ENCODE data around the gene TTLL11.

DNA sequence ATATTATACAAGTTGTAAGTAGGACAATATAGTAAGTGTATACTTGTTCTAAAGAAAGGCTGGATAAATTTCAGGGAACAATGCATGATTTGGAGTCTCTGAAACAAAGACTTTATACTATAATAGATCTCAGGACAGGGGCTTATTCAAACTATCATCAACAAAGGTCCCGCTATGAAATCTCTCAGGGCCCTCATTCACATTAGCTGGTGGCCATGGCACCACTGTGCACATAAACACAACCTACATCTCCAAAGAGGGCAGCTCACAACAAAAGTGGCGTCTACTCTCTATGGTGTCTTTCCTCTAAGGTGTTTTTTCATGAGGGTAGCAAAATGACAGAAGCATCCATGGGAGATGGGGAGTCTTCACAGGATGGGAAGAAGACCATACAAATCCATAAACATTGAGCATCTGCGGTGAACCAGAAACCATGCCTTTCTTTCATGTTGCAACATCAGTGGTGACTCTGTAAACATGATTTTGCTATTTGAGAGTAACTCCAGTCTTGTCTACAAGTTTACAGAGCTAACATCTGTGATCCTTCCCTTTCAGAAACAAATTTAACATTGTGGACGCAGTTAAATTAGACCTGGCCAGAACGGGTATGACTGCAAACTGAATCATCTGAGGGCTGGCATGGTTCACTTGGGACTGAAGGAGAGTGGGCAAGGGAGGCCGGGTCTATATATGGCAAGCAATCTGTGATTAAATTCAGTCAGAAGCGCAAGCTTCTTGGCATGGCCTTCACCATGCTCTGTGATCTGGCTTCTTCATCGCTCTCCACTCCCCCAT, 5.5 kb downstream of the TTLL11 start:
- TF ChIP-seq, protein P1, sequence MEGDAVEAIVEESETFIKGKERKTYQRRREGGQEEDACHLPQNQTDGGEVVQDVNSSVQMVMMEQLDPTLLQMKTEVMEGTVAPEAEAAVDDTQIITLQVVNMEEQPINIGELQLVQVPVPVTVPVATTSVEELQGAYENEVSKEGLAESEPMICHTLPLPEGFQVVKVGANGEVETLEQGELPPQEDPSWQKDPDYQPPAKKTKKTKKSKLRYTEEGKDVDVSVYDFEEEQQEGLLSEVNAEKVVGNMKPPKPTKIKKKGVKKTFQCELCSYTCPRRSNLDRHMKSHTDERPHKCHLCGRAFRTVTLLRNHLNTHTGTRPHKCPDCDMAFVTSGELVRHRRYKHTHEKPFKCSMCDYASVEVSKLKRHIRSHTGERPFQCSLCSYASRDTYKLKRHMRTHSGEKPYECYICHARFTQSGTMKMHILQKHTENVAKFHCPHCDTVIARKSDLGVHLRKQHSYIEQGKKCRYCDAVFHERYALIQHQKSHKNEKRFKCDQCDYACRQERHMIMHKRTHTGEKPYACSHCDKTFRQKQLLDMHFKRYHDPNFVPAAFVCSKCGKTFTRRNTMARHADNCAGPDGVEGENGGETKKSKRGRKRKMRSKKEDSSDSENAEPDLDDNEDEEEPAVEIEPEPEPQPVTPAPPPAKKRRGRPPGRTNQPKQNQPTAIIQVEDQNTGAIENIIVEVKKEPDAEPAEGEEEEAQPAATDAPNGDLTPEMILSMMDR (IDR thresholded peaks at IDR 0.05), result no peak
- TF ChIP-seq POLR2A (IDR thresholded peaks at IDR 0.05), result no peak

All from transverse colon (tissue), 3 donors.